ENCODE measurements around the gene WWC1.
A peak's percentile ranks its signal among the peaks of the same experiment; 100 is the strongest.

Gene WWC1

DNA sequence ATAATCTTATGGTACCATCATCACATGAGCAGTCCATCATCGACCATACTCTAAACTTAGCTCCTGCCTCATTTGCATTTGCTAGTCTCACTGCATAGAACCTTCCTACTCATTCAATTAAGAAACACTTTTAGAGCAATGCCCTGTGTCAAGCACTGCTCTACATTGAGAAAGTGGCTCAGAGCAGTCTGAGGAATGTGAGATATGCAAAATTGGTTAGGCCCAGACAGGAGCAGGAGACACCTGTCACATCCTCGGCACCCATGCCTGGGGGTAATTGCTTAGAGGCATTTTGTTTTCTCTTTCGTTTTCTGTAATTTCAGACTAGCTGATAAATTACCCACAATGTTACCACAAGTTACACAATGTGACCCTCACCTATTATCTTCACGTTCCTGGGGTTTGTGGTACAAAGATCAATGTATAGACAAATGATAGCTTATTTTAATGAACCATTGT is 189.9 kb downstream of the WWC1 start:
- POLR2A ChIA-PET (ENCODE audit: low non-redundant PET) = no interaction called here
- TF ChIP-seq, protein P1, sequence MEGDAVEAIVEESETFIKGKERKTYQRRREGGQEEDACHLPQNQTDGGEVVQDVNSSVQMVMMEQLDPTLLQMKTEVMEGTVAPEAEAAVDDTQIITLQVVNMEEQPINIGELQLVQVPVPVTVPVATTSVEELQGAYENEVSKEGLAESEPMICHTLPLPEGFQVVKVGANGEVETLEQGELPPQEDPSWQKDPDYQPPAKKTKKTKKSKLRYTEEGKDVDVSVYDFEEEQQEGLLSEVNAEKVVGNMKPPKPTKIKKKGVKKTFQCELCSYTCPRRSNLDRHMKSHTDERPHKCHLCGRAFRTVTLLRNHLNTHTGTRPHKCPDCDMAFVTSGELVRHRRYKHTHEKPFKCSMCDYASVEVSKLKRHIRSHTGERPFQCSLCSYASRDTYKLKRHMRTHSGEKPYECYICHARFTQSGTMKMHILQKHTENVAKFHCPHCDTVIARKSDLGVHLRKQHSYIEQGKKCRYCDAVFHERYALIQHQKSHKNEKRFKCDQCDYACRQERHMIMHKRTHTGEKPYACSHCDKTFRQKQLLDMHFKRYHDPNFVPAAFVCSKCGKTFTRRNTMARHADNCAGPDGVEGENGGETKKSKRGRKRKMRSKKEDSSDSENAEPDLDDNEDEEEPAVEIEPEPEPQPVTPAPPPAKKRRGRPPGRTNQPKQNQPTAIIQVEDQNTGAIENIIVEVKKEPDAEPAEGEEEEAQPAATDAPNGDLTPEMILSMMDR (conservative IDR thresholded peaks at IDR 0.05; ENCODE audit: low read depth) = no peak
- H3K27ac ChIP-seq = no peak overlapping the region
- DNase-seq (ENCODE audit: low spot score) = no peak
- CTCF ChIA-PET = interaction anchor here (1.0 to 1.2 kb wide), 2 partner anchors 9 to 186 kb away, joined by 3 to 6 read pairs; no protein-coding TSS in a partner anchor

DNA sequence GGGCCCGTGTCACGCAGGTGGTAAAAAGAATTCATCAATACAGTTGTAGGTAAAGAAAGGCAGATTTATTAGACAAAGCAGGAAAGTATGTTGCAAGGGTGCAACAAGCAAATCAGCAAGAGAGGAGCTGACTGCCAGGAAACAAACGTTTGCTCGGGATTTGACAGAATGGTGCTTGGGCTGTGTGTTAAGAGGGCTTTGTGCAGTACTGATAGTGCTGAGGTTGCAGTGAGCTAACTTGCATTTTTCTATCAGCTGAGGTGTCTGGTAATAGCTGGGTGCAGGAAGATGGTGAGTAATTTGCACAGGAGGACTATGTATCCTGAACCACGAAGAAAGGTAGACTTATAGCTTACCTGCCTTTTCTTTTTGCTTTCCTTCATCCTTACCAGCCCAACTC is 190.9 kb downstream of the WWC1 start:
- H3K27ac ChIP-seq = no peak overlapping the region
- POLR2A ChIA-PET (ENCODE audit: low non-redundant PET) = no interaction called here
- CTCF ChIA-PET = interaction anchor here (1.2 kb wide), 1 partner anchor 10 kb away, joined by 3 read pairs; no protein-coding TSS in a partner anchor
- TF ChIP-seq, protein P1 (conservative IDR thresholded peaks at IDR 0.05; ENCODE audit: low read depth) = no peak
- DNase-seq (ENCODE audit: low spot score) = no peak

DNA sequence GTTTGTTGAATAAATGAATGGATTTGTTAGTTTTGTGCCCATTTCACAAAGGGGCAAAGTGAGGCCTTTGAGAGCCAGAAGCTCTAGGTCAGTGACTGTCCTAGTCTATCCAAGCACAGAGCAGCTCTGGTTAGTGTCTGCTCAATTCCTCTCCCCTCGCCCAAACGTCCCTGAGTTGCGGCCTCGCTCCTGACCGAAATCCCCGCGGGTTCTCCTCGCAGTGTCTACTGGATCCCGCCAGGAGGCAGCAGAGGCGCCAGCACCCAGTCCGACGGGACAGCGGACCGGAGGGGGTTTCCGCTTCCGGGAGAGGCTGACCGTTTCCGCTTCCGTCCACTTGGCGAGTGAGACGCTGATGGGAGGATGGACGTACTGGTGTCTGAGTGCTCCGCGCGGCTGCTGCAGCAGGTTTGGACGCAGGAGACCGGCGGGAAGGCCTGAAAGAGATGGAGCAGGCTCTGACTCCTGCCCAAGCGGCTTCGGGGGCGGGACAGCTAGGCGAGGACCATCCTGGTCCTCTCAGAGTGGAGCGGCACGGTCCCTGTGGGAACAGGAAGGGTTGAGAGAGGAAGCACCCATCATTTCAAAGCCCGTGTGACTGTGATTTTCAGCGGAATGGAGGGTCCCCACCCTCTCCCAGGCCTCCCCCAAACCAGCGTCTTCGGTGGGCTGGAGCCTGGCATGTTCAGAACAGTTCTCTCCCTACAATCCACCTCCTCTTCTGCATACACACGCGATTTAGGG is 194.9 kb downstream of the WWC1 start, which contains the start of gene RARS1:
TSS of gene RARS1 (plus strand) at position 336 of the 744 bp plus-strand sequence. CDS start at position 364, 28 bp downstream.
- H3K27ac ChIP-seq = peak within 1 kb of the TSS; percentile 76
- TF ChIP-seq, protein P1 (conservative IDR thresholded peaks at IDR 0.05; ENCODE audit: low read depth) = peak; percentile 99
- CTCF ChIA-PET = interaction anchor here (0.6 to 1.7 kb wide), 11 partner anchors 13 to 1096 kb away, joined by 3 to 7 read pairs (median 3); partner anchors contain the start of gene PANK3
- POLR2A ChIA-PET (ENCODE audit: low non-redundant PET) = interaction anchor here (0.6 to 0.9 kb wide), 2 partner anchors 9 to 208 kb away, joined by 3 to 8 read pairs; no protein-coding TSS in a partner anchor
- DNase-seq (ENCODE audit: low spot score) = peak; percentile 97

DNA sequence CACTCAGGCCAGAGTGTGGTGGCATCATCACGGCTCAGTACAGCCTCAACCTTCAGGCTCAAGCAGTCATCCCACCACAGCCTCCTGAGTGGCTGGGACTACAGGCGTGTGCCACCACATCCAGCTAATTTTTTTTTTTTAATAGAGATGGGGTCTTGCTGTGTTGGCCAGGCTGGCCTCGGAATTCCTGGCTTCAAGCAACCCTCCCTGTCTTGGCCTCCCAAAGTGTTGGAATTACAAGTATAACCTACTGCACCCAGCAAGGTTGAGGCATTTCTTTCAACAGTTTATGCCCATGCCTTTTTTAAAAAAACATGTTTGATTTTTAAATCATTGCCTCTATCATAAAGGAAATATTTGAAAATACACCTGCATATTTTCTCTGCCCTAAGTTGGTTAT is 197.6 kb downstream of the WWC1 start:
- TF ChIP-seq, protein P1 (conservative IDR thresholded peaks at IDR 0.05; ENCODE audit: low read depth) = no peak
- no peak overlapping the region for H3K27ac ChIP-seq
- ChIA-PET CTCF (no interaction called here), POLR2A (ENCODE audit: low non-redundant PET) (no interaction called here)
- DNase-seq (ENCODE audit: low spot score) = no peak

DNA sequence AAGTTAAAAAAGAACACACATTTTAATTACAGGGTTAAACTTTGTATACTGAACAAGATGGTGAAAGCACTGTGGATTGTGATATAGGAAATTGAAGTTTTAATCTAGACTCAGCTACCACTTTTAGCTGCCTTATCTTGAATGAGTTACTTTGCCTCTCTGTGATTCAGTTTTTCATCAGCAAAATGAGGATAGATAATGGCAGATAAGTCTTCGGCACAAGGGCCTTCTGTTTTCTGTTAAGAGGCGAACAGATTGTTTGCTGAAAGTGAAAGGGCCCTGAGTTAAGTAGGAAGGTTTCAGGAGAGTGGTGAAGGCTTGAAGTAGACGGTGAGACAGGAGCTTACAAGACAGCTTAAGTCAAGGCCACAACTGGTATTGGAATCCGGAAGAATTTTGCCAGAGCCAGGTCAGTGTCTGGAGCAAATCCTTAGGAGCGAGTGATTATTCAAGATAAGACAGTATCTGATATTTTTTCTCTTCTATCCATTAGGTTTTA is 202.7 kb downstream of the WWC1 start:
- POLR2A ChIA-PET (ENCODE audit: low non-redundant PET) = no interaction called here
- TF ChIP-seq, protein P1 (conservative IDR thresholded peaks at IDR 0.05; ENCODE audit: low read depth) = no peak
- CTCF ChIA-PET = no interaction called here
- H3K27ac ChIP-seq = no peak overlapping the region
- no peak for DNase-seq (ENCODE audit: low spot score)

DNA sequence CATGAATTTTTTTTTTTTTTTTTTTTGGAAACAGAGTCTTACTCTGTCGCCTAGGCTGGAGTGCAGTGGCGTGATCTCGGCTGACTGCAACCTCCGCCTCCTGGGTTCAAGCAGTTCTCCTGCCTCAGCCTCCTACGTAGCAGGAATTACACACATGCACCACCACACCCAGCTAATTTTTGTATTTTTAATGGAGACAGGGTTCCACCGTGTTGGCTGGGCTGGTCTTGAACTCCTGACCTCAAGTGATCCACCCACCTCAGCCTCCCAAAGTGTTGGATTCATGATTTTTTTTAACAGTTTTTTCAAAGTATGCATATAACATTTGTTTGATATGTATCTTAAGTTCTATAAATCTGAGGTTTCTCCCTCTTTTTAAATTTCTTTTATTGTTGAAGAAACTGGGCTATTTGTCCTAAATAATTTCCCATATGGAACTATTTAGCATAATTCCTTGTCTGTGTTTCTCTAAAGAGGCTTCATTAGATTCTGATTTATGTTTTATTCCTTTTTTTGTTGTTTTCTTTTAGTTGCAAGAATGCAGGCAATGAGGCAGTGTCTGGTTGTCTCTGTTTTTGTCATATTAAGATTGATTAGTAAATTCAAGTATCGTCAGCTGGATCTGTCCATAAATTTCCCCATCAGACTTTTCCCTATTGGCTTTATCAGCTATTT is 211.3 kb downstream of the WWC1 start:
- ChIA-PET POLR2A (ENCODE audit: low non-redundant PET) (no interaction called here), CTCF (no interaction called here)
- no peak overlapping the region for H3K27ac ChIP-seq
- DNase-seq (ENCODE audit: low spot score) = no peak
- TF ChIP-seq, protein P1 (conservative IDR thresholded peaks at IDR 0.05; ENCODE audit: low read depth) = no peak
